Measurements from ENCODE around the gene NOC4L.

The NOC4L gene

GRCh38 chr12:132125736-132126135, 18.5 kb upstream of the NOC4L start:
- no peak overlapping the region for H3K27ac ChIP-seq (ENCODE audit: low read depth, low read length, poor library complexity, severe bottlenecking)
- peaks cover 6% of the 10 kb centered on the region for H3K9me3 ChIP-seq (ENCODE audit: low read length)
- no peak overlapping the region for H2AFZ ChIP-seq (ENCODE audit: low read length)
- H4K20me1 ChIP-seq (ENCODE audit: insufficient read depth, low read length) = no peaks in the 10 kb centered on the region
- no peaks in the 10 kb centered on the region for H3F3A ChIP-seq (ENCODE audit: insufficient read depth, low read length)
- H3K4me1 ChIP-seq (ENCODE audit: insufficient read depth, low read length, severe bottlenecking) = no peaks in the 10 kb centered on the region
- H3K9me2 ChIP-seq (ENCODE audit: low read depth, low read length) = no peaks in the 10 kb centered on the region
- H3K4me2 ChIP-seq (ENCODE audit: low read length) = no peak overlapping the region
- TF ChIP-seq CTCF (IDR thresholded peaks at IDR 0.05; ENCODE audit: low read length) (no peak), EZH2 (IDR thresholded peaks at IDR 0.05; ENCODE audit: borderline replicate concordance, low read length) (no peak)
- peaks cover 71% of the 10 kb centered on the region for H3K36me3 ChIP-seq (ENCODE audit: insufficient read depth, low read length)
- H3K4me3 ChIP-seq (ENCODE audit: low read depth, low read length, poor library complexity, severe bottlenecking) = no peak overlapping the region
- no peaks in the 10 kb centered on the region for H3K79me2 ChIP-seq (ENCODE audit: insufficient read depth, low read length)
- no peaks in the 10 kb centered on the region for H3K27me3 ChIP-seq (ENCODE audit: insufficient read depth, low read length)
- no peak overlapping the region for H3K9ac ChIP-seq (ENCODE audit: low read length)

GRCh38 chr12:132127041-132127440, 17.2 kb upstream of the NOC4L start:
- TF ChIP-seq EZH2 (IDR thresholded peaks at IDR 0.05; ENCODE audit: borderline replicate concordance, low read length) (no peak), CTCF (IDR thresholded peaks at IDR 0.05; ENCODE audit: low read length) (no peak)
- no peaks in the 10 kb centered on the region for H3K79me2 ChIP-seq (ENCODE audit: insufficient read depth, low read length)

GRCh38 chr12:132129007-132129406, 15.2 kb upstream of the NOC4L start:
- Histone ChIP-seq H3K4me3 (ENCODE audit: low read depth, low read length, poor library complexity, severe bottlenecking) (no peak overlapping the region), H3K4me1 (ENCODE audit: insufficient read depth, low read length, severe bottlenecking) (no peaks in the 10 kb centered on the region), H3K9ac (ENCODE audit: low read length) (no peak overlapping the region), H3K4me2 (ENCODE audit: low read length) (no peak overlapping the region), H3F3A (ENCODE audit: insufficient read depth, low read length) (no peaks in the 10 kb centered on the region), H2AFZ (ENCODE audit: low read length) (no peak overlapping the region), H3K27ac (ENCODE audit: low read depth, low read length, poor library complexity, severe bottlenecking) (no peak overlapping the region), H3K9me3 (ENCODE audit: low read length) (peaks cover 6% of the 10 kb centered on the region), H3K27me3 (ENCODE audit: insufficient read depth, low read length) (no peaks in the 10 kb centered on the region), H3K9me2 (ENCODE audit: low read depth, low read length) (no peaks in the 10 kb centered on the region), H4K20me1 (ENCODE audit: insufficient read depth, low read length) (no peaks in the 10 kb centered on the region), H3K36me3 (ENCODE audit: insufficient read depth, low read length) (peaks cover 51% of the 10 kb centered on the region), H3K79me2 (ENCODE audit: insufficient read depth, low read length) (no peaks in the 10 kb centered on the region)
- TF ChIP-seq CTCF (IDR thresholded peaks at IDR 0.05; ENCODE audit: low read length) (no peak), EZH2 (IDR thresholded peaks at IDR 0.05; ENCODE audit: borderline replicate concordance, low read length) (no peak)

More at GRCh38 chr12:132127041-132127440, 17.2 kb upstream of the NOC4L start:
- no peaks in the 10 kb centered on the region for H3K9me2 ChIP-seq (ENCODE audit: low read depth, low read length)
- no peak overlapping the region for H3K27ac ChIP-seq (ENCODE audit: low read depth, low read length, poor library complexity, severe bottlenecking)
- no peaks in the 10 kb centered on the region for H4K20me1 ChIP-seq (ENCODE audit: insufficient read depth, low read length)
- no peak overlapping the region for H2AFZ ChIP-seq (ENCODE audit: low read length)
- peaks cover 6% of the 10 kb centered on the region for H3K9me3 ChIP-seq (ENCODE audit: low read length)
- H3K4me3 ChIP-seq (ENCODE audit: low read depth, low read length, poor library complexity, severe bottlenecking) = no peak overlapping the region
- H3K4me2 ChIP-seq (ENCODE audit: low read length) = no peak overlapping the region
- no peak overlapping the region for H3K9ac ChIP-seq (ENCODE audit: low read length)
- no peaks in the 10 kb centered on the region for H3K4me1 ChIP-seq (ENCODE audit: insufficient read depth, low read length, severe bottlenecking)
- peaks cover 62% of the 10 kb centered on the region for H3K36me3 ChIP-seq (ENCODE audit: insufficient read depth, low read length)
- no peaks in the 10 kb centered on the region for H3F3A ChIP-seq (ENCODE audit: insufficient read depth, low read length)
- H3K27me3 ChIP-seq (ENCODE audit: insufficient read depth, low read length) = no peaks in the 10 kb centered on the region
